ENCODE results near the gene ACOT7. TPM values are rescaled to one million over a fixed set of nuclear protein-coding genes. Genes with fewer than 3 reads are reported as not detected.

ACOT7 gene
- total RNA-seq, 1 experiment from 2014 or later = 151 TPM

- no peak for TF ChIP-seq HMGA2 (CRISPR knock-in tag; IDR thresholded peaks at IDR 0.05)
- no peak for TF ChIP-seq NR3C1 (CRISPR knock-in tag; conservative IDR thresholded peaks at IDR 0.05; ENCODE audit: low read depth)
- TF ChIP-seq FOXP1 (CRISPR knock-in tag; IDR thresholded peaks at IDR 0.05; ENCODE audit: borderline replicate concordance) = no peak
- no peak for TF ChIP-seq ZNF416 (CRISPR knock-in tag; IDR thresholded peaks at IDR 0.05)
- no peak for TF ChIP-seq ATF2 (CRISPR knock-in tag; IDR thresholded peaks at IDR 0.05; ENCODE audit: borderline replicate concordance, low read depth)
- no peak for TF ChIP-seq USF1 (CRISPR knock-in tag; IDR thresholded peaks at IDR 0.05)
- no peak for TF ChIP-seq ZNF317 (CRISPR knock-in tag; IDR thresholded peaks at IDR 0.05; ENCODE audit: borderline replicate concordance, low read depth)
- no peak for TF ChIP-seq ATF6 (CRISPR knock-in tag; IDR thresholded peaks at IDR 0.05)
- no peak for TF ChIP-seq ZNF396 (CRISPR knock-in tag; IDR thresholded peaks at IDR 0.05; ENCODE audit: borderline replicate concordance)
- no peak for TF ChIP-seq ZNF263 (CRISPR knock-in tag; IDR thresholded peaks at IDR 0.05; ENCODE audit: low read depth)
- no peak for TF ChIP-seq TCF7 (CRISPR knock-in tag; IDR thresholded peaks at IDR 0.05; ENCODE audit: low read depth)
- TF ChIP-seq MAX (CRISPR knock-in tag; IDR thresholded peaks at IDR 0.05) = no peak
- no peak for TF ChIP-seq ZNF281 (CRISPR knock-in tag; IDR thresholded peaks at IDR 0.05)
- TF ChIP-seq MXD4 (CRISPR knock-in tag; IDR thresholded peaks at IDR 0.05; ENCODE audit: borderline replicate concordance) = no peak
- TF ChIP-seq PRDM15 (CRISPR knock-in tag; IDR thresholded peaks at IDR 0.05) = no peak
- no peak for TF ChIP-seq EMX1 (CRISPR knock-in tag; IDR thresholded peaks at IDR 0.05)
- CTCF ChIA-PET = interaction anchor here (0.6 to 1.7 kb wide), 7 partner anchors 14 to 151 kb away, joined by 3 to 5 read pairs (median 3); no protein-coding TSS in a partner anchor
- Mint-ChIP-seq H3K27ac (peak overlapping the region; percentile 72), H3K4me1 (no peaks in the 10 kb centered on the region), H3K4me3 (no peak overlapping the region), H3K9me3 (no peaks in the 10 kb centered on the region), H3K36me3 (no peaks in the 10 kb centered on the region), H3K27me3 (ENCODE audit: low read depth) (no peaks in the 10 kb centered on the region)
- no peak for DNase-seq (ENCODE audit: low spot score)
- no peak for ATAC-seq
- POLR2A ChIA-PET = no interaction called here
Measured at GRCh38 chr1:6287431-6287886, 106.1 kb downstream of the ACOT7 start.
